ENCODE results near the gene STK35.
A peak's percentile ranks its signal among the peaks of the same experiment; 100 is the strongest.

The STK35 gene

GRCh38 chr20:2137552-2138201 lies 36.0 kb downstream of the STK35 start:
- Histone ChIP-seq H3K9me3 (ENCODE audit: control insufficient read depth, low read length) (no peaks in the 10 kb centered on the region), H3K4me1 (ENCODE audit: control insufficient read depth, insufficient read depth, low read length) (peaks cover 72% of the 10 kb centered on the region), H3K36me3 (ENCODE audit: control insufficient read depth, insufficient read depth, low read length, severe bottlenecking) (no peaks in the 10 kb centered on the region), H3K27me3 (replicated peaks; ENCODE audit: control insufficient read depth, insufficient read depth, low read length) (no peaks in the 10 kb centered on the region), H3K4me3 (ENCODE audit: low read length) (no peak overlapping the region), H3K9ac (ENCODE audit: low read length) (no peak overlapping the region)
- peak; percentile 71 for DNase-seq (ENCODE audit: low read depth)

GRCh38 chr20:2138396-2138795 lies 36.8 kb downstream of the STK35 start:
- no peak for DNase-seq (ENCODE audit: low read depth)
- Histone ChIP-seq H3K36me3 (ENCODE audit: control insufficient read depth, insufficient read depth, low read length, severe bottlenecking) (no peaks in the 10 kb centered on the region), H3K9ac (ENCODE audit: low read length) (no peak overlapping the region), H3K4me1 (ENCODE audit: control insufficient read depth, insufficient read depth, low read length) (peaks cover 65% of the 10 kb centered on the region), H3K4me3 (ENCODE audit: low read length) (no peak overlapping the region), H3K27me3 (replicated peaks; ENCODE audit: control insufficient read depth, insufficient read depth, low read length) (no peaks in the 10 kb centered on the region), H3K9me3 (ENCODE audit: control insufficient read depth, low read length) (no peaks in the 10 kb centered on the region)

GRCh38 chr20:2139250-2139649 lies 37.6 kb downstream of the STK35 start:
- Histone ChIP-seq H3K4me3 (ENCODE audit: low read length) (no peak overlapping the region), H3K36me3 (ENCODE audit: control insufficient read depth, insufficient read depth, low read length, severe bottlenecking) (peaks cover 4% of the 10 kb centered on the region), H3K9ac (ENCODE audit: low read length) (no peak overlapping the region), H3K9me3 (ENCODE audit: control insufficient read depth, low read length) (no peaks in the 10 kb centered on the region), H3K27me3 (replicated peaks; ENCODE audit: control insufficient read depth, insufficient read depth, low read length) (no peaks in the 10 kb centered on the region), H3K4me1 (ENCODE audit: control insufficient read depth, insufficient read depth, low read length) (peaks cover 57% of the 10 kb centered on the region)
- DNase-seq (ENCODE audit: low read depth) = no peak

- no peak for DNase-seq (ENCODE audit: low read depth)
- H3K9me3 ChIP-seq (ENCODE audit: control insufficient read depth, low read length) = no peaks in the 10 kb centered on the region
- H3K4me1 ChIP-seq (ENCODE audit: control insufficient read depth, insufficient read depth, low read length) = peaks cover 53% of the 10 kb centered on the region
- H3K4me3 ChIP-seq (ENCODE audit: low read length) = no peak overlapping the region
- peak overlapping the region; percentile 24 for H3K9ac ChIP-seq (ENCODE audit: low read length)
- H3K36me3 ChIP-seq (ENCODE audit: control insufficient read depth, insufficient read depth, low read length, severe bottlenecking) = peaks cover 9% of the 10 kb centered on the region
- H3K27me3 ChIP-seq (replicated peaks; ENCODE audit: control insufficient read depth, insufficient read depth, low read length) = no peaks in the 10 kb centered on the region
These were observed 38.1 kb downstream of the STK35 start for GRCh38 chr20:2139736-2140135.

GRCh38 chr20:2140561-2140960 lies 38.9 kb downstream of the STK35 start:
- peak; percentile 37 for DNase-seq (ENCODE audit: low read depth)
- peak overlapping the region; percentile 18 for H3K4me3 ChIP-seq (ENCODE audit: low read length)
- H3K27me3 ChIP-seq (replicated peaks; ENCODE audit: control insufficient read depth, insufficient read depth, low read length) = no peaks in the 10 kb centered on the region
- H3K9ac ChIP-seq (ENCODE audit: low read length) = peak overlapping the region; percentile 60
- H3K36me3 ChIP-seq (ENCODE audit: control insufficient read depth, insufficient read depth, low read length, severe bottlenecking) = peaks cover 15% of the 10 kb centered on the region
- peaks cover 45% of the 10 kb centered on the region for H3K4me1 ChIP-seq (ENCODE audit: control insufficient read depth, insufficient read depth, low read length)
- no peaks in the 10 kb centered on the region for H3K9me3 ChIP-seq (ENCODE audit: control insufficient read depth, low read length)

GRCh38 chr20:2141600-2142575 lies 40.3 kb downstream of the STK35 start:
- Histone ChIP-seq H3K4me3 (ENCODE audit: low read length) (no peak overlapping the region), H3K4me1 (ENCODE audit: control insufficient read depth, insufficient read depth, low read length) (peaks cover 41% of the 10 kb centered on the region), H3K9me3 (ENCODE audit: control insufficient read depth, low read length) (no peaks in the 10 kb centered on the region), H3K27me3 (replicated peaks; ENCODE audit: control insufficient read depth, insufficient read depth, low read length) (no peaks in the 10 kb centered on the region), H3K9ac (ENCODE audit: low read length) (peak overlapping the region; percentile 60), H3K36me3 (ENCODE audit: control insufficient read depth, insufficient read depth, low read length, severe bottlenecking) (peaks cover 21% of the 10 kb centered on the region)
- no peak for DNase-seq (ENCODE audit: low read depth)

GRCh38 chr20:2142649-2143048 lies 41.0 kb downstream of the STK35 start:
- peaks cover 39% of the 10 kb centered on the region for H3K4me1 ChIP-seq (ENCODE audit: control insufficient read depth, insufficient read depth, low read length)
- no peaks in the 10 kb centered on the region for H3K9me3 ChIP-seq (ENCODE audit: control insufficient read depth, low read length)
- H3K9ac ChIP-seq (ENCODE audit: low read length) = no peak overlapping the region
- no peak for DNase-seq (ENCODE audit: low read depth)
- no peak overlapping the region for H3K4me3 ChIP-seq (ENCODE audit: low read length)
- no peaks in the 10 kb centered on the region for H3K27me3 ChIP-seq (replicated peaks; ENCODE audit: control insufficient read depth, insufficient read depth, low read length)
- peaks cover 21% of the 10 kb centered on the region for H3K36me3 ChIP-seq (ENCODE audit: control insufficient read depth, insufficient read depth, low read length, severe bottlenecking)

- no peak overlapping the region for H3K4me3 ChIP-seq (ENCODE audit: low read length)
- H3K27me3 ChIP-seq (replicated peaks; ENCODE audit: control insufficient read depth, insufficient read depth, low read length) = no peaks in the 10 kb centered on the region
- DNase-seq (ENCODE audit: low read depth) = no peak
- H3K36me3 ChIP-seq (ENCODE audit: control insufficient read depth, insufficient read depth, low read length, severe bottlenecking) = peaks cover 21% of the 10 kb centered on the region
- H3K9me3 ChIP-seq (ENCODE audit: control insufficient read depth, low read length) = no peaks in the 10 kb centered on the region
- H3K9ac ChIP-seq (ENCODE audit: low read length) = no peak overlapping the region
- H3K4me1 ChIP-seq (ENCODE audit: control insufficient read depth, insufficient read depth, low read length) = peaks cover 34% of the 10 kb centered on the region
These were observed 42.0 kb downstream of the STK35 start for GRCh38 chr20:2143594-2143993.

GRCh38 chr20:2144850-2145249 lies 43.2 kb downstream of the STK35 start:
- no peak for DNase-seq (ENCODE audit: low read depth)
- no peak overlapping the region for H3K4me3 ChIP-seq (ENCODE audit: low read length)
- peaks cover 29% of the 10 kb centered on the region for H3K4me1 ChIP-seq (ENCODE audit: control insufficient read depth, insufficient read depth, low read length)
- H3K27me3 ChIP-seq (replicated peaks; ENCODE audit: control insufficient read depth, insufficient read depth, low read length) = no peaks in the 10 kb centered on the region
- no peaks in the 10 kb centered on the region for H3K9me3 ChIP-seq (ENCODE audit: control insufficient read depth, low read length)
- H3K9ac ChIP-seq (ENCODE audit: low read length) = no peak overlapping the region
- peaks cover 21% of the 10 kb centered on the region for H3K36me3 ChIP-seq (ENCODE audit: control insufficient read depth, insufficient read depth, low read length, severe bottlenecking)

GRCh38 chr20:2145376-2145775 lies 43.7 kb downstream of the STK35 start:
- H3K9me3 ChIP-seq (ENCODE audit: control insufficient read depth, low read length) = no peaks in the 10 kb centered on the region
- H3K4me1 ChIP-seq (ENCODE audit: control insufficient read depth, insufficient read depth, low read length) = peaks cover 24% of the 10 kb centered on the region
- H3K9ac ChIP-seq (ENCODE audit: low read length) = no peak overlapping the region
- H3K36me3 ChIP-seq (ENCODE audit: control insufficient read depth, insufficient read depth, low read length, severe bottlenecking) = peaks cover 21% of the 10 kb centered on the region
- H3K27me3 ChIP-seq (replicated peaks; ENCODE audit: control insufficient read depth, insufficient read depth, low read length) = no peaks in the 10 kb centered on the region
- DNase-seq (ENCODE audit: low read depth) = no peak
- no peak overlapping the region for H3K4me3 ChIP-seq (ENCODE audit: low read length)

- no peak overlapping the region for H3K4me3 ChIP-seq (ENCODE audit: low read length)
- H3K36me3 ChIP-seq (ENCODE audit: control insufficient read depth, insufficient read depth, low read length, severe bottlenecking) = peaks cover 21% of the 10 kb centered on the region
- H3K9ac ChIP-seq (ENCODE audit: low read length) = no peak overlapping the region
- H3K9me3 ChIP-seq (ENCODE audit: control insufficient read depth, low read length) = no peaks in the 10 kb centered on the region
- no peak for DNase-seq (ENCODE audit: low read depth)
- peaks cover 16% of the 10 kb centered on the region for H3K4me1 ChIP-seq (ENCODE audit: control insufficient read depth, insufficient read depth, low read length)
- H3K27me3 ChIP-seq (replicated peaks; ENCODE audit: control insufficient read depth, insufficient read depth, low read length) = no peaks in the 10 kb centered on the region
These were observed 44.6 kb downstream of the STK35 start for GRCh38 chr20:2146080-2146867.
